Dendritic cell treated with granulocyte-macrophage colony-stimulating factor and Interleukin-4, amounts not matched to agents 40 ng/mL and 50 ng/mL, for 4 days (primary cell): Measurements from ENCODE around the gene RBM5.

ENCODE experiments used
- H3K27ac Mint-ChIP-seq: one replicate; pipeline ENCODE4 v1.8.0; 2022; ENCODE audit warnings: mild to moderate bottlenecking, mixed read lengths
- H3K27me3 Mint-ChIP-seq: one replicate; pipeline ENCODE4 v1.8.0; 2022; ENCODE audit warnings: mild to moderate bottlenecking, mixed read lengths
- H3K36me3 Mint-ChIP-seq: one replicate; pipeline ENCODE4 v1.8.0; 2022; ENCODE audit warnings: low read depth, mixed read lengths
- H3K4me1 Mint-ChIP-seq: one replicate; pipeline ENCODE4 v1.8.0; 2022; ENCODE audit warnings: low read depth, mixed read lengths
- H3K4me3 Mint-ChIP-seq: one replicate; pipeline ENCODE4 v1.8.0; 2022; ENCODE audit warnings: mild to moderate bottlenecking, moderate library complexity, mixed read lengths
- H3K9me3 Mint-ChIP-seq: one replicate; pipeline ENCODE4 v1.8.0; 2022; ENCODE audit warnings: mixed read lengths
- intact Hi-C: fragments of 100-400 bp; cut with micrococcal nuclease; formaldehyde crosslinking; loops from one replicate; pipeline ENCODE4 v1.15.0; 2022

Gene RBM5

DNA sequence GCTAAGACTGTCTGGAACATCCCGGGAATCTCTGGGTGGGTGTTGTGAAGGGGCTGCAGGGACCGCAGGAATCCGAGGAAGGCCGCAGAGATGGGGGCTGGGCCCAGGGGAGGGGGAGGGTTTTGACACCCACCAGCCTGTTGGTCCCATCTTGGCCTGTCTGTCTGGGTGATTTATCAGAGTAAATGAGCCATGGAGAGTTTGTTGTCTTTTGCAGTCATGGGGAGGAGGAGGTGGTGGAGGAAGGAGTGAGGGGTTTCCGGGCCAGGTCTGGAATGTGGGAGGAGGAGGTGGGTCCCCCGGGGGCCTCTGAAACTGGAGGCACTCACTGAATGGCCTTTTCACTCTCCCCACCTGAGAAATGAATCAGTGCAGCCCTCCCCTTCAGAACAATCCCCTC, 77.9 kb downstream of the RBM5 start:
- peaks cover 10% of the 10 kb centered on the region for H3K27me3 Mint-ChIP-seq
- H3K9me3 Mint-ChIP-seq: no peaks in the 10 kb centered on the region
- no peaks in the 10 kb centered on the region for H3K36me3 Mint-ChIP-seq
- no peak overlapping the region for H3K27ac Mint-ChIP-seq
- H3K4me1 Mint-ChIP-seq: peaks cover 17% of the 10 kb centered on the region
- no peak overlapping the region for H3K4me3 Mint-ChIP-seq
- intact Hi-C loops: no loop called here

DNA sequence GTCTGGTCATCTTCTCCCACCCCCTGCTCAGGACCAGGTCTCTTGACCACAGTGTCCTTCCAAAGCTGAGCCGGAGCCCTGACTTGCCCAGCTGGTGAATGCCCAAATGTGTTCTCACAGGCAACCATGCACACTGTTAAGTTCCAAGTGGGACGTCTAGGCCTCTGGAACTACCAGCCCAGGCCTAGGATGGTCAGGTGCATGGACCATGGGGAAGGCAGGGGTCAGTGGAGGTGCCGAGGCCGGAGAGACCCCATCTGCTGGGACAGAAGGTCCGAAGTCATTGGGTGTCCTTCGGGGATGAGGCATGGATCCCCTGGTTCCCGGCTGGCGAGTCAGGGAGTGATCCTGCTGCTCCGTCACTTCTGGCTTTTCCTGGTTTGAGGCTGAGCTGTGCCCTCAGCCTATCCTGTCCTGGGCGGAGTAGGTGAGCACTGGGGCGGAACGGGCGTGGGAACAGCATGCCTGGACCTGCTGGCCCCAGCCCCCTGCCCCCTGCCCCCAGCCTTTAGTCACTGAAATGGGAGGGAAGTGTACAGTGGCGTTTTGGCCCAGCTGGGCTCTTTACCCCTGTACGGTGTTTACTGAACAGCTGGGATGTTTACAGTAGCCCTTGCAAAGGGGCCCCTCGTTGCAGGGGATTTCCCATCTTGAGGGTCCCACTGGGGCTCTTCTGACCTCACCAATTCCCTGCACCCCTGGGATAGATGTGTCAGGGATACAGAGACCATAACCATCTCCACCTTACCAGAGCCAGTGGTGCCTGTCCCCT, 78.5 kb downstream of the RBM5 start:
- Mint-ChIP-seq H3K9me3 (no peaks in the 10 kb centered on the region), H3K27ac (no peak overlapping the region), H3K36me3 (no peaks in the 10 kb centered on the region), H3K4me3 (no peak overlapping the region), H3K4me1 (peaks cover 17% of the 10 kb centered on the region), H3K27me3 (peaks cover 8% of the 10 kb centered on the region)
- intact Hi-C loops: no loop called here

DNA sequence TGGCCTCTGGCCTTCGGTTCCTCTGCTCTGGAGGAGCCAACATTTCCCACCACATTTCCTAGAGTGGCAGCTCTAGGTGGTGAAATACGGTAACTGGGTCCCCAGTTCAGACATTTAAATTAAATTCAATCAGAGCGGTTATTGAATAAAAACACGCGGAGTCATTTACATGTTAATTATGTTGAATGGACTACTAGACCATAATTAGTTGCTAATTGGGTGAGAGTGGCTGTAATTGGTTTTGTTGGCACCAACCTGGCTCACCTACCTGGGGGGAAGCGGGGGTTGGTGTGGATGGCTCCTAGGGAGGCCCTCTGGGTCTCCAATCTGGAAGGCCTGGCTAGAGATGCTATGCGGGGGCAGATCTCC, 79.1 kb downstream of the RBM5 start:
- Mint-ChIP-seq H3K4me3 (no peak overlapping the region), H3K4me1 (peaks cover 17% of the 10 kb centered on the region), H3K27me3 (peaks cover 6% of the 10 kb centered on the region), H3K9me3 (no peaks in the 10 kb centered on the region), H3K36me3 (no peaks in the 10 kb centered on the region), H3K27ac (no peak overlapping the region)
- intact Hi-C loops: no loop called here

DNA sequence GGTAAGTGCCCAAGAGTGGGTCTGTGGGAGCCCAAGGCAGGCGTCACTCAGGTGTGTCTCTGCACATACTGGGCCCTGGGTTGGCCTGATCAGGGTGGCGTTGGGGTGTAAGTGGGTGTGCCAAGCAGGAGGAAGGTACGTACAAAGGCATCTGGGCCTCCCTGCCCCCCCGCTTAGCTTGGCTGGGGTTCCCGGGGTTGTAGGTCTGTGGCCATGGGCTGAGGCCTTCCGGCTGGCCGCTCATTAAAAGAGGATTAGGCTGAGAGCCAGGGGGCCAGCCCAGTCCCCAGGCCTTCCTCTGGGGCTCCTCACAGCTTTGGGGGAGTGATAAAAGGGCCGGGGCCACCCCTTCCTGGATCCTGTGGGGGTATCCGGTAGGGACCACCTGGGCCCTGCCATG, 79.7 kb downstream of the RBM5 start:
- H3K36me3 Mint-ChIP-seq: no peaks in the 10 kb centered on the region
- no peak overlapping the region for H3K27ac Mint-ChIP-seq
- H3K27me3 Mint-ChIP-seq: peaks cover 6% of the 10 kb centered on the region
- peaks cover 19% of the 10 kb centered on the region for H3K4me1 Mint-ChIP-seq
- intact Hi-C loops: no loop called here
- H3K4me3 Mint-ChIP-seq: no peak overlapping the region
- no peaks in the 10 kb centered on the region for H3K9me3 Mint-ChIP-seq
